A549 (cell line): ENCODE results near the gene EFNA5. TPM values are rescaled to one million over a fixed set of nuclear protein-coding genes. Genes with fewer than 3 reads are reported as not detected.
"Not testable (repeated sequence)": the region's sequence is repeated elsewhere in the genome, so short reads cannot be mapped to it uniquely, and the experiment has no call there.

ENCODE experiments used
- ATAC-seq, 2 experiments: fragments of 200-7000 bp in 1 of 2; fragments of >200 bp in 1 of 2; cut with Nextera tagmentation in 1 of 2; cut with Tn5 transposase in 1 of 2; 3 replicates each; pipeline versions ENCODE4 v1.8.0 to v1.9.1; 2018 to 2020; ENCODE audit warnings: mild to moderate bottlenecking in 1 of 2, moderate library complexity in 1 of 2
- CTCF ChIA-PET: fragments of 300-600 bp; sonication (Branson Sonifier 250); formaldehyde crosslinking; extraction: SDS; loops from one replicate; lab custom pipeline; 2021; ENCODE audit warnings: antibody characterized with exemption, inconsistent platforms; lab: Yijun Ruan, JAX
- POLR2A ChIA-PET: fragments of 350-600 bp; formaldehyde crosslinking; extraction: SDS; loops from one replicate; lab custom pipeline; 2021; ENCODE audit warnings: antibody characterized with exemption, inconsistent platforms; lab: Yijun Ruan, JAX
- DNase-seq, 2 experiments: peaks; one replicate each; pipeline versions ENCODE4 v3.0.0 to v3.0.0-alpha.2; 2011 to 2016; ENCODE audit warnings: low read depth in 1 of 2, low spot score in 1 of 2
- FAIRE-seq: peaks from 2 replicates; lab custom pipeline; 2011; peaks lifted over from hg19 to GRCh38; lab: Jason Lieb, UNC
- H3K27ac ChIP-seq, 2 experiments: fragments of >200 bp; sonication (Bioruptor Twin); formaldehyde crosslinking; 3 replicates each; pipeline ENCODE4 v1.5.1; 2016 to 2017
- H3K4me1 ChIP-seq: fragments of >200 bp; sonication (Bioruptor Twin); formaldehyde crosslinking; 3 replicates; pipeline ENCODE4 v1.6.1; 2016
- H3K4me2 ChIP-seq: fragments of >200 bp; sonication (Bioruptor Twin); formaldehyde crosslinking; 3 replicates; pipeline ENCODE4 v1.6.1; 2016
- H3K4me3 ChIP-seq: fragments of >200 bp; sonication (Bioruptor Twin); formaldehyde crosslinking; 3 replicates; pipeline ENCODE4 v1.5.1; 2016
- H3K9me3 ChIP-seq: fragments of >200 bp; sonication (Bioruptor Twin); formaldehyde crosslinking; 3 replicates; pipeline ENCODE4 v1.6.1; 2016
- CBX2 ChIP-seq: fragments of 200-600 bp; sonication (generic); IDR thresholded peaks from 2 replicates; pipeline ENCODE4 v1.6.1; 2016; ENCODE audit warnings: low read depth, mild to moderate bottlenecking, borderline replicate concordance
- CHD4 ChIP-seq: fragments of 200-600 bp; sonication (generic); IDR thresholded peaks from 2 replicates; pipeline ENCODE4 v1.6.1; 2016; ENCODE audit warnings: antibody characterized with exemption, mild to moderate bottlenecking, borderline replicate concordance
- EHMT2 ChIP-seq: fragments of 200-600 bp; sonication (generic); IDR thresholded peaks from 2 replicates; pipeline ENCODE4 v1.6.1; 2016; ENCODE audit warnings: antibody characterized with exemption, low read depth, mild to moderate bottlenecking, moderate library complexity
- EP300 ChIP-seq, 2 experiments: fragments of >200 bp; sonication (Bioruptor Twin); formaldehyde crosslinking; IDR thresholded peaks; 2 replicates in 1 of 2; 3 replicates in 1 of 2; pipeline ENCODE4 v1.6.1; 2016 to 2017
- GATA3 ChIP-seq: IDR thresholded peaks from 2 replicates; pipeline ENCODE4 v1.6.1; 2012; ENCODE audit warnings: borderline replicate concordance
- HDAC2 ChIP-seq: fragments of 200-600 bp; sonication (generic); IDR thresholded peaks from 2 replicates; pipeline ENCODE4 v1.6.1; 2016
- HOXB13 ChIP-seq: fragments of 250-450 bp; sonication (Bioruptor Pico); IDR thresholded peaks from 2 replicates; pipeline ENCODE4 v1.5.0; 2020; ENCODE audit warnings: low read depth, mild to moderate bottlenecking, moderate library complexity
- JUN ChIP-seq, 2 experiments: fragments of >200 bp; sonication (Bioruptor Twin); formaldehyde crosslinking; IDR thresholded peaks; 2 replicates in 1 of 2; 3 replicates in 1 of 2; pipeline ENCODE4 v1.6.1; 2016 to 2017
- JUNB ChIP-seq: fragments of >200 bp; sonication (Bioruptor Twin); formaldehyde crosslinking; IDR thresholded peaks from 2 replicates; pipeline ENCODE4 v1.6.1; 2016
- KDM1A ChIP-seq: fragments of 200-600 bp; sonication (generic); IDR thresholded peaks from 2 replicates; pipeline ENCODE4 v1.6.1; 2016; ENCODE audit warnings: low read depth, mild to moderate bottlenecking
- MAFK ChIP-seq: fragments of 450-650 bp; IDR thresholded peaks from 2 replicates; pipeline ENCODE4 v1.6.1; 2014; ENCODE audit not compliant: partially characterized antibody
- MAZ ChIP-seq: fragments of 150-350 bp; IDR thresholded peaks from 2 replicates; pipeline ENCODE4 v1.6.1; 2014; ENCODE audit warnings: antibody characterized with exemption, low read depth, low read length, borderline replicate concordance
- MYC ChIP-seq: IDR thresholded peaks from 2 replicates; pipeline ENCODE4 v1.6.1; 2012; ENCODE audit warnings: mild to moderate bottlenecking, inconsistent platforms, low read length, improper control_type of control experiment, borderline replicate concordance
- PHF8 ChIP-seq: fragments of 200-600 bp; sonication (generic); IDR thresholded peaks from 2 replicates; pipeline ENCODE4 v1.6.1; 2016; ENCODE audit warnings: low read depth, mild to moderate bottlenecking, antibody characterized with exemption, moderate library complexity, borderline replicate concordance
- POLR2AphosphoS2 ChIP-seq: conservative IDR thresholded peaks from 2 replicates; pipeline ENCODE4 v1.6.1; 2012; ENCODE audit warnings: low read length, improper control_type of control experiment, inconsistent platforms
- RNF2 ChIP-seq: fragments of 200-600 bp; sonication (generic); IDR thresholded peaks from 2 replicates; pipeline ENCODE4 v1.6.1; 2016; ENCODE audit warnings: low read depth, mild to moderate bottlenecking, antibody characterized with exemption, moderate library complexity, borderline replicate concordance
- SMC3 ChIP-seq: fragments of >200 bp; sonication (Bioruptor Twin); formaldehyde crosslinking; IDR thresholded peaks from 3 replicates; pipeline ENCODE4 v1.6.1; 2018; ENCODE audit warnings: inconsistent platforms
- SREBF2 ChIP-seq: fragments of 450-650 bp; IDR thresholded peaks from 2 replicates; pipeline ENCODE4 v1.6.1; 2014; ENCODE audit warnings: mild to moderate bottlenecking, moderate library complexity
- USF2 ChIP-seq: fragments of 450-650 bp; IDR thresholded peaks from 2 replicates; pipeline ENCODE4 v1.6.1; 2014; ENCODE audit warnings: antibody characterized with exemption
- ZC3H11A ChIP-seq: fragments of 450-650 bp; IDR thresholded peaks from 2 replicates; pipeline ENCODE4 v1.6.1; 2014; ENCODE audit warnings: antibody characterized with exemption, mild to moderate bottlenecking
- ZSCAN20 ChIP-seq: fragments of 250-450 bp; sonication (Bioruptor Pico); IDR thresholded peaks from 2 replicates; pipeline ENCODE4 v1.8.0; 2022; ENCODE audit warnings: mild to moderate bottlenecking, moderate library complexity
- WGBS: methylation state at CpG from one replicate; pipeline ENCODE4 v1.1.6; 2017; ENCODE audit errors: missing lambda C conversion rate; 5-methylcytosine and 5-hydroxymethylcytosine counted together
- polyA plus RNA-seq, 4 experiments: library from polyadenylated mRNA; depleted of rRNA in 3 of 4; stranded (reverse); fragments of >200 nt; fragmentation: RNase III in 1 of 4; extraction: RNeasy Plus Mini Kit Qiagen cat#74134 plus additional on column Dnase treatment in 1 of 4; gene quantifications; 2 replicates in 3 of 4; 3 replicates in 1 of 4; pipeline ENCODE4 v1.2.3, GENCODE V29; 2011 to 2017
- TF ChIP-seq, protein P1 (sequence below): fragments of 200-600 bp; sonication (generic); IDR thresholded peaks from 2 replicates; pipeline ENCODE4 v1.6.1; 2016; ENCODE audit warnings: antibody characterized with exemption, mild to moderate bottlenecking, moderate library complexity

Gene EFNA5
- polyA plus RNA-seq, 2 of the 4 experiments (the other 2 are of a cell fraction): 8.5 to 20.7 TPM

DNA sequence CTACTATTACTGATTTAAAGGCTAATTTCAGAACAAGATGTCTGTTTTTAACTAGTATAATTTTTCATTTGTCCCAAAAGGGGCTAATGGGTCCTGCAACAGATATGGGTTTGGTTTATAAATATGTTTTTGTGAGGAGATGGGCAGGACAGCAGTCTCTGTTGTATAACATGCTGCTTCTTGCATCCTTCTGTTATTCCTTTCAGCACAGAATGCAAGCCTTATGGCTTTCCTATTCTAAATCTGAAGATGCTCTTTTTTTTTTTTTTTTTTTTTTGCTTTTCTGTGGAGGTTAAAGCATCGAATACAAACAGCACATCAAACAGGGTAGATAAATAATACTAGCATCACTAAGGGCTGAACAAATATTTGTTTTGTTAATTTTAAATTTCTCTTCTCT is 235.7 kb downstream of the EFNA5 start:
- DNase-seq (no peak), ATAC-seq (no peak), FAIRE-seq (no peak)
- WGBS: 24% methylated on average over 1 of the region's 1 CpG
- ChIA-PET POLR2A (interaction anchor here (1.4 kb wide), 1 partner anchor 31 kb away, joined by 4 read pairs; no protein-coding TSS in a partner anchor), CTCF (interaction anchor here (1.1 kb wide), 1 partner anchor 8 kb away, joined by 4 read pairs; no protein-coding TSS in a partner anchor)
- Histone ChIP-seq H3K9me3 (peaks cover 3% of the 10 kb centered on the region; the same call in 1 of the 3 replicates), H3K4me2 (no peak overlapping the region), H3K27ac (no peak overlapping the region), H3K4me1 (peaks cover 49% of the 10 kb centered on the region), H3K4me3 (no peak overlapping the region)
- TF ChIP-seq EHMT2: no peak
- TF ChIP-seq HDAC2: no peak
- no peak for TF ChIP-seq RNF2
- no peak for TF ChIP-seq USF2
- no peak for TF ChIP-seq JUN (IDR thresholded peaks at IDR 0.05)
- no peak for TF ChIP-seq CBX2
- no peak for TF ChIP-seq SMC3
- no peak for TF ChIP-seq EP300 (IDR thresholded peaks at IDR 0.05)
- no peak for TF ChIP-seq CHD4
- TF ChIP-seq, protein P1, sequence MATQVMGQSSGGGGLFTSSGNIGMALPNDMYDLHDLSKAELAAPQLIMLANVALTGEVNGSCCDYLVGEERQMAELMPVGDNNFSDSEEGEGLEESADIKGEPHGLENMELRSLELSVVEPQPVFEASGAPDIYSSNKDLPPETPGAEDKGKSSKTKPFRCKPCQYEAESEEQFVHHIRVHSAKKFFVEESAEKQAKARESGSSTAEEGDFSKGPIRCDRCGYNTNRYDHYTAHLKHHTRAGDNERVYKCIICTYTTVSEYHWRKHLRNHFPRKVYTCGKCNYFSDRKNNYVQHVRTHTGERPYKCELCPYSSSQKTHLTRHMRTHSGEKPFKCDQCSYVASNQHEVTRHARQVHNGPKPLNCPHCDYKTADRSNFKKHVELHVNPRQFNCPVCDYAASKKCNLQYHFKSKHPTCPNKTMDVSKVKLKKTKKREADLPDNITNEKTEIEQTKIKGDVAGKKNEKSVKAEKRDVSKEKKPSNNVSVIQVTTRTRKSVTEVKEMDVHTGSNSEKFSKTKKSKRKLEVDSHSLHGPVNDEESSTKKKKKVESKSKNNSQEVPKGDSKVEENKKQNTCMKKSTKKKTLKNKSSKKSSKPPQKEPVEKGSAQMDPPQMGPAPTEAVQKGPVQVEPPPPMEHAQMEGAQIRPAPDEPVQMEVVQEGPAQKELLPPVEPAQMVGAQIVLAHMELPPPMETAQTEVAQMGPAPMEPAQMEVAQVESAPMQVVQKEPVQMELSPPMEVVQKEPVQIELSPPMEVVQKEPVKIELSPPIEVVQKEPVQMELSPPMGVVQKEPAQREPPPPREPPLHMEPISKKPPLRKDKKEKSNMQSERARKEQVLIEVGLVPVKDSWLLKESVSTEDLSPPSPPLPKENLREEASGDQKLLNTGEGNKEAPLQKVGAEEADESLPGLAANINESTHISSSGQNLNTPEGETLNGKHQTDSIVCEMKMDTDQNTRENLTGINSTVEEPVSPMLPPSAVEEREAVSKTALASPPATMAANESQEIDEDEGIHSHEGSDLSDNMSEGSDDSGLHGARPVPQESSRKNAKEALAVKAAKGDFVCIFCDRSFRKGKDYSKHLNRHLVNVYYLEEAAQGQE: no peak
- no peak for TF ChIP-seq GATA3
- TF ChIP-seq ZSCAN20: no peak
- TF ChIP-seq POLR2AphosphoS2: no peak
- no peak for TF ChIP-seq ZC3H11A
- TF ChIP-seq PHF8: no peak

DNA sequence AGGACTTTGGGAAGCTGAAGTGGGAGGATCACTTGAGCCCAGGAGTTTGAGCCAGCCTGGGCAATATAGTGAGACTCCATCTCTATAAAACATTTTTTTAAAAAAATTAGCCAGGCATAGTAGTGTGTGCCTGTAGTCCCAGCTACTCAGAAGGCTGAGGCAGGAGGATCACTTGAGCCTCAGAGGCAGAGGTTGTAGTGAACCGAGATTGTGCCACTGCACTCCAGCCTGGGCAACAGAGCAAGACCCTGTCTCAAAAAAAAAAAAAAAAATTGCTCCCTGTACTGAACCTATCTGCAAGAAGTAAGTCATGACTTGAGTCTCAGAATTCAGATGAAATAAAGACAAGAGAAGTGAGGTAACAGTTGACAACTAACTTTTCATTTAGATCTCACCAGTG is 237.1 kb downstream of the EFNA5 start:
- CTCF ChIA-PET: interaction anchor here (0.6 to 1.8 kb wide), 2 partner anchors 16 to 44 kb away, joined by 3 read pairs; no protein-coding TSS in a partner anchor
- H3K9me3 ChIP-seq, POLR2A ChIA-PET, DNase-seq, ATAC-seq, H3K4me2 ChIP-seq, FAIRE-seq, H3K4me3 ChIP-seq: not testable (repeated sequence)
- WGBS: 95% methylated on average over 1 of the region's 1 CpG
- Histone ChIP-seq H3K4me1 (peaks cover 56% of the 10 kb centered on the region), H3K27ac (0 out of 6 replicates have a peak overlapping the region, but pooled peaks of 1 of the 2 experiments have one; percentile 8)

DNA sequence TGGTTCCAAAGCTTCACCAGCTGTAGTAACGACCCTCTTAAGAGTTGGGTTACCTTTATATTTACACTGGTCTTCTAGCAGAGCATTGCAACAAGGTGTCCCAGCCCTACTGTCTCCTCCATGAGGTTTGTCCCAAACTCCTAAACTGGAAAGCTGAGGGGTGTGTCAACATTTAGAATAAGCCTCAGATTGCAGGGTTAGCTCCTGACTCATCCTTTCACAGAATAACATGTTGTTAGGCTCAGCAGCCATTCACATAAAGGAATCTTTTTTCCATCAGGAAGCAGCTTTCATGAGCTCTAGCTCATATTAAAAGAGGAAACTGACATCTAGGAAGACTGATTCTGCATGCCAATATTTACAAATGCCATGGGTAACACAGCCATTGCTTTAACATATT is 238.7 kb downstream of the EFNA5 start:
- ChIA-PET CTCF (interaction anchor here (1.2 kb wide), 1 partner anchor 35 kb away, joined by 3 read pairs; no protein-coding TSS in a partner anchor), POLR2A (interaction anchor here (0.5 kb wide), 1 partner anchor 74 kb away, joined by 4 read pairs; no protein-coding TSS in a partner anchor)

More for the DNA sequence above, 238.7 kb downstream of the EFNA5 start:
- ATAC-seq: peak; percentile 39 to 60; a peak in 4 of 6 replicates
- Histone ChIP-seq H3K4me3 (no peak overlapping the region), H3K4me1 (peaks cover 65% of the 10 kb centered on the region), H3K9me3 (no peaks in the 10 kb centered on the region), H3K4me2 (peak overlapping the region; percentile 46), H3K27ac (peak overlapping the region; percentile 9 to 60; a peak in 5 of 6 replicates)
- FAIRE-seq: peak; percentile 36
- peak in 1 of 2 experiments; percentile 10 for DNase-seq
- WGBS: 67% methylated on average over 1 of the region's 1 CpG
- TF ChIP-seq MAFK: no peak
- no peak for TF ChIP-seq HOXB13
- no peak for TF ChIP-seq EP300 (IDR thresholded peaks at IDR 0.05)
- no peak for TF ChIP-seq MYC
- TF ChIP-seq GATA3: no peak
- no peak for TF ChIP-seq SREBF2
- TF ChIP-seq JUNB: no peak
- TF ChIP-seq CHD4: no peak
- TF ChIP-seq MAZ: no peak
- TF ChIP-seq RNF2: no peak
- TF ChIP-seq KDM1A: no peak
